Sigmoid colon (tissue), 4 donors: ENCODE data around the gene GOLGA6L9.
"Not testable (repeated sequence)": the region's sequence is repeated elsewhere in the genome, so short reads cannot be mapped to it uniquely, and the experiment has no call there.

Experiments
- CTCF ChIP-seq, 4 experiments: fragments of 450-650 bp in 3 of 4; fragments of 200-600 bp in 1 of 4; IDR thresholded peaks; one replicate each; pipeline ENCODE4 v1.5.1; 2016 to 2019; ENCODE audit warnings: antibody characterized with exemption in 4 of 4, mild to moderate bottlenecking in 3 of 4, moderate library complexity in 2 of 4
- EP300 ChIP-seq, 4 donors: sonication (generic); formaldehyde crosslinking; IDR thresholded peaks; one replicate each; pipeline ENCODE4 v1.6.1; 2017; ENCODE audit warnings: antibody characterized with exemption in 4 of 4

DNA sequence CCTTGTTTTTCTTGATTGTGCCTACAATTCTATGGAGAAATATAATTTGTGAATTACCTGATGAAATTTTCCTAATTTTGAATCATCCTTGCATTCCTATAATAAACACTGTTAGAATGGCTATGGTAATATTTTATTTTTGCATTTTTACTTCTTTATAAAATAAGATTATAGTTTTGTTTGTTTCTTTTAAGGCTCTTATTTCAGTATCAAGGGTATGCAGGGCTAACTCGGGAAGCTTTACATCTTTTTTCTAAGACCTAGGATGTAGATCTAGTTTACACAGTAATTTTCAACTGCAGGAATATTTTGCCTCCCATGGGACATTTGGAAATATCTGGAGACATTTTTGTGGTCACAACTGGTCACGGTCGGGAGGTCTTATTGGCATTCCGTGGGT lies 33.8 kb upstream of the GOLGA6L9 start:
- not testable (repeated sequence) for TF ChIP-seq CTCF, EP300 (IDR thresholded peaks at IDR 0.05)
